Gastroesophageal sphincter (tissue), 3 donors: ENCODE data around the gene ADGRG7.

Source experiments
- CTCF ChIP-seq, 4 experiments: fragments of 200-600 bp in 2 of 4; fragments of 450-650 bp in 2 of 4; sonication (generic) in 1 of 4; IDR thresholded peaks; one replicate each; pipeline ENCODE4 v1.5.1; 2017 to 2019; ENCODE audit warnings: antibody characterized with exemption in 4 of 4, mild to moderate bottlenecking in 2 of 4, moderate library complexity in 2 of 4
- EP300 ChIP-seq: sonication (generic); formaldehyde crosslinking; IDR thresholded peaks from one replicate; pipeline ENCODE4 v1.6.1; 2017; ENCODE audit warnings: antibody characterized with exemption, mild to moderate bottlenecking
- POLR2A ChIP-seq, 2 donors: fragments of 450-650 bp; IDR thresholded peaks; one replicate each; pipeline ENCODE4 v1.6.1; 2017; ENCODE audit warnings: antibody characterized with exemption in 2 of 2, mild to moderate bottlenecking in 2 of 2, moderate library complexity in 1 of 2
- POLR2AphosphoS5 ChIP-seq: sonication (generic); formaldehyde crosslinking; IDR thresholded peaks from one replicate; pipeline ENCODE4 v1.6.1; 2017; ENCODE audit warnings: antibody characterized with exemption

- TF ChIP-seq POLR2A (IDR thresholded peaks at IDR 0.05) (no peak), CTCF (IDR thresholded peaks at IDR 0.05) (no peak), POLR2AphosphoS5 (no peak), EP300 (no peak)
These were observed 121.1 kb downstream of the ADGRG7 start for GRCh38 chr3:100730524-100730923.
